HepG2 (cell line): ENCODE results near the gene PRAMEF8. TPM values are rescaled to one million over a fixed set of nuclear protein-coding genes. Genes with fewer than 3 reads are reported as not detected.
"Not testable (repeated sequence)": the region's sequence is repeated elsewhere in the genome, so short reads cannot be mapped to it uniquely, and the experiment has no call there.

Experiments used
- ATAC-seq: fragments of 200-7000 bp; cut with Tn5 transposase; 3 replicates; pipeline ENCODE4 v1.9.1; 2020; ENCODE audit warnings: mild to moderate bottlenecking, moderate library complexity
- BruUV-seq: library from RNA; stranded (reverse); fragments of 400-500 nt; replicated peaks from 2 replicates; lab custom pipeline; 2021; lab: Mats Ljungman, UMichigan
- CTCF ChIA-PET: fragments of 300-600 bp; formaldehyde crosslinking; extraction: SDS; loops from one replicate; lab custom pipeline; 2021; ENCODE audit warnings: low total read pairs, inconsistent platforms, low intra/inter-chr PET ratio; lab: Yijun Ruan, JAX
- POLR2A ChIA-PET: fragments of 350-600 bp; sonication (Branson Sonifier 250); formaldehyde crosslinking; loops from one replicate; lab custom pipeline; 2020; ENCODE audit warnings: antibody characterized with exemption, inconsistent platforms; lab: Yijun Ruan, JAX
- DNase-seq: peaks from one replicate; pipeline ENCODE4 v3.0.0-alpha.2; 2015; ENCODE audit warnings: low spot score
- FAIRE-seq: peaks from 3 replicates; lab custom pipeline; 2011; peaks lifted over from hg19 to GRCh38; lab: Jason Lieb, UNC
- H2AFZ ChIP-seq: one replicate; pipeline ENCODE4 v1.6.1; 2011; ENCODE audit warnings: low read length, inconsistent platforms
- H3K27ac ChIP-seq: fragments of 300-600 bp; 3 replicates; pipeline ENCODE4 v1.8.0; 2011; ENCODE audit warnings: mixed run types, mild to moderate bottlenecking, mixed read lengths, low read length, inconsistent platforms; ENCODE audit not compliant: insufficient read depth; ENCODE audit errors: extremely low read length
- H3K27me3 ChIP-seq, 2 experiments: fragments of 200-600 bp in 1 of 2; 2 replicates in 1 of 2; 3 replicates in 1 of 2; pipeline versions ENCODE4 v1.6.0 to v1.8.0; 2011; ENCODE audit warnings: low read length in 2 of 2, mild to moderate bottlenecking in 2 of 2, moderate library complexity in 2 of 2, inconsistent platforms in 1 of 2; ENCODE audit not compliant: insufficient read depth in 2 of 2, control insufficient read depth in 1 of 2
- H3K36me3 ChIP-seq, 2 experiments: fragments of 200-600 bp in 1 of 2; replicated peaks in 1 of 2; 2 replicates in 1 of 2; 3 replicates in 1 of 2; pipeline versions ENCODE4 v1.5.1 to v1.8.0; 2011; ENCODE audit warnings: low read length in 2 of 2, inconsistent platforms in 1 of 2; ENCODE audit not compliant: insufficient read depth in 2 of 2, control insufficient read depth in 1 of 2
- H3K4me1 ChIP-seq: 2 replicates; pipeline ENCODE4 v1.5.1; 2012; ENCODE audit warnings: low read length, inconsistent platforms; ENCODE audit not compliant: insufficient read depth
- H3K4me2 ChIP-seq: 2 replicates; pipeline ENCODE4 v1.6.0; 2011; ENCODE audit warnings: low read depth, low read length, inconsistent platforms
- H3K4me3 ChIP-seq, 3 experiments: fragments of 200-600 bp in 1 of 3; sonication (generic), shearing (Covaris generic) in 1 of 3; replicated peaks in 1 of 3; 2 replicates each; pipeline ENCODE4 v1.5.1; 2011 to 2016; ENCODE audit warnings: low read length in 3 of 3, inconsistent platforms in 2 of 3, low read depth in 2 of 3, mild to moderate bottlenecking in 2 of 3, control low read depth in 1 of 3, mixed read lengths in 1 of 3; ENCODE audit not compliant: insufficient read depth in 1 of 3
- H3K79me2 ChIP-seq: one replicate; pipeline ENCODE4 v1.6.1; 2011; ENCODE audit warnings: low read length, inconsistent platforms; ENCODE audit not compliant: insufficient read depth
- H3K9ac ChIP-seq: 2 replicates; pipeline ENCODE4 v1.6.0; 2011; ENCODE audit warnings: mild to moderate bottlenecking, low read depth, low read length, inconsistent platforms; ENCODE audit not compliant: insufficient read depth
- H3K9me3 ChIP-seq: 2 replicates; pipeline ENCODE4 v1.5.1; 2012; ENCODE audit warnings: mild to moderate bottlenecking, low read length
- H4K20me1 ChIP-seq: 2 replicates; pipeline ENCODE4 v1.6.0; 2011; ENCODE audit warnings: inconsistent platforms, mild to moderate bottlenecking, low read length, moderate library complexity; ENCODE audit not compliant: insufficient read depth
- whole genome bisulfite sequencing: methylation state at CpG from one replicate; pipeline ENCODE4 v1.1.6; 2017; ENCODE audit warnings: low lambda C conversion rate; 5-methylcytosine and 5-hydroxymethylcytosine counted together
- in situ Hi-C: cut with HindIII; loops from 2 replicates; pipeline ENCODE4 v1.10.0; 2017; ENCODE audit warnings: low pct_unique_long_range_greater_than_20kb; ENCODE audit not compliant: extremely low pct_ligation_motif_present
- intact Hi-C: fragments of 100-400 bp; cut with micrococcal nuclease; formaldehyde crosslinking; loops from one replicate; pipeline ENCODE4 v1.10.0; 2022; ENCODE audit not compliant: unreplicated experiment
- polyA plus RNA-seq, 8 experiments: library from polyadenylated mRNA; depleted of rRNA in 3 of 8; stranded (reverse) in 7 of 8; unstranded in 1 of 8; fragments of >200 nt; fragmentation: Illumina TruSeq in 4 of 8; extraction: Trizol in 4 of 8; gene quantifications; 2 replicates each; pipeline versions ENCODE4 v1.2.1 to v1.2.3, GENCODE V29; 2011 to 2016; ENCODE audit warnings: low read depth in 4 of 8, missing spikeins in 1 of 8, mixed read lengths in 1 of 8; ENCODE audit not compliant: insufficient read depth in 1 of 8
- total RNA-seq, 5 experiments: library from RNA; depleted of rRNA; stranded (reverse); fragments of >200 nt; fragmentation: Illumina TruSeq; extraction: Trizol; gene quantifications; 2 replicates each; pipeline ENCODE4 v1.2.3, GENCODE V29; 2016; ENCODE audit warnings: low read depth in 1 of 5

PRAMEF8 gene
- total and polyA plus RNA-seq, 2 of the 13 experiments (the other 11 are each of a cell fraction or from before 2014, with no cell fraction given) = not detected

DNA sequence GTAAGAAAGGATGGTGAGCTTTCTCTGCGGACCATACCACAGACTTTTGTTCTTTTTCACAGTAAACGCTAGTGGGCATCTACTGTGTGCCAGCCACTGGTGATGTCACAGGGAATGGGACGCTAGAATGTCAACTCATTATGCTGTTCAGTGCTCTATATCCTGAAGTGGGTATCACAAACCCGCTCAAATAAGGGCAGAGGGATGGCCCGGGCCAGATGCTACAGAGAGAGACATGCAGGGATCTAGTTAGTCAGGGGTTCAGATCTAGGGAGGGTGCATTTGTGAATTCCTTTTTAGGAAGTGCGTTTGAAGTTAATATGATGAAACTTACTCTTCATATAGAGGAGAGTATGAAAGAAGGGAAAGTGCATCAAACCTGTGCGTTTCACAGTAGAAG is 37.8 kb downstream of the PRAMEF8 start:
- H3K27me3 ChIP-seq, CTCF ChIA-PET, POLR2A ChIA-PET, H3K4me2 ChIP-seq, H3K9me3 ChIP-seq, H3K4me1 ChIP-seq, H3K79me2 ChIP-seq, H3K36me3 ChIP-seq, H3K27ac ChIP-seq, intact Hi-C loops, DNase-seq, H3K9ac ChIP-seq, in situ Hi-C loops, BruUV-seq, H2AFZ ChIP-seq, H3K4me3 ChIP-seq, ATAC-seq, H4K20me1 ChIP-seq, FAIRE-seq: not testable (repeated sequence)
- 10% methylated on average over 6 of the region's 7 CpGs for WGBS

DNA sequence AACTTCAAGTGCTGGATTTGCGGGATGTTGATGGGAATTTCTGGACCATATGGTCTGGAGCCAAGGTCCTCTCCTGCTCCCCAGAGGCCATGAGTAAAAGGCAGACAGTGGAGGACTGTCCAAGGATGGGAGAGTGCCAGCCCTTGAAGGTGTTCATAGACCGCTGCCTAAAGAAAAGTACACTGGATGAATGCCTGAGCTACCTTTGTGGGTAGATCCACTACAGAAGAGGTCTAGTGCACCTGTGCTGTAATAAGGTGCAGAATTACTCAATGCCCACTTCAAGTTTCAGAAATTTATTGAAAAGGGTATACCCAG is 38.4 kb downstream of the PRAMEF8 start:
- H2AFZ ChIP-seq, H3K4me2 ChIP-seq, BruUV-seq, H3K4me3 ChIP-seq, H3K36me3 ChIP-seq, H3K79me2 ChIP-seq, DNase-seq, H3K4me1 ChIP-seq, FAIRE-seq, intact Hi-C loops, H3K9me3 ChIP-seq, ATAC-seq, H4K20me1 ChIP-seq, H3K9ac ChIP-seq, CTCF ChIA-PET, in situ Hi-C loops, H3K27ac ChIP-seq, POLR2A ChIA-PET, H3K27me3 ChIP-seq: not testable (repeated sequence)
- WGBS = 15% methylated on average over 2 of the region's 2 CpGs

DNA sequence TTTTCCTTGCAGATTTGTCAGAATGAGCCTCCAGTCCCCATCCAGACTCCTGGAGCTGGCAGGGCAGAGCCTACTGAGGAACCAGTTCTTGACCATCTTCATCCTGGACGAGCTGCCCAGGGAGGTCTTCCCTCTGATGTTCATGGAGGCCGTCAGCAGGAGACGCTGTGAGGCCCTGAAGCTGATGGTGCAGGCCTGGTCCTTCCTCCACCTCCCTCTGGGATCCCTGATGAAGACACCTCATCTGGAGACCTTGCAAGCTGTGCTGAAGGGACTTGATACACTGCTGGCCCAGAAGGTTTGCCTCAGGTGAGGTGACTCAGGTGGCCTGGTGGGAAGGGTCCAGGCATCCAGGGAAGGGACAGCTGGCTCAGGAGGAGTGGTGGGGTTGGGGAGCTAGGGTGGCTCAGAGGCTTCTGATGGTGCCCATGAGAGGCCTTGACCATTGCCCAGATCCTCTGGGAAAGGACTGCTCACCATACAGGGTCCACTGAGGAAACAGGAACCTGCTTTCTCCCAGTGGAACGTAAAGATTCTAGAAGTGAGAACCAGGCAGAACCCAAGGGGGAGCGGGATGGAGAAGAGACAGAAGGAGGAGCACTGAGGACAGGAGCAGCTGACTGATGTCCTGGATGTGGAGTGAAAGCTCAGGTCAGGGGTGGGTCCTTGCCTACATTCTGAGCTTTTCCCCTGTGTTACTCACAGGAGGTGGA is 38.9 kb downstream of the PRAMEF8 start:
- H3K4me3 ChIP-seq, H3K9ac ChIP-seq, in situ Hi-C loops, H2AFZ ChIP-seq, H3K36me3 ChIP-seq, H4K20me1 ChIP-seq, H3K4me1 ChIP-seq, H3K27ac ChIP-seq, DNase-seq, CTCF ChIA-PET, H3K79me2 ChIP-seq, H3K27me3 ChIP-seq, H3K9me3 ChIP-seq, POLR2A ChIA-PET, ATAC-seq, intact Hi-C loops, FAIRE-seq, H3K4me2 ChIP-seq, BruUV-seq: not testable (repeated sequence)
- 0% methylated on average over 5 of the region's 5 CpGs for WGBS

DNA sequence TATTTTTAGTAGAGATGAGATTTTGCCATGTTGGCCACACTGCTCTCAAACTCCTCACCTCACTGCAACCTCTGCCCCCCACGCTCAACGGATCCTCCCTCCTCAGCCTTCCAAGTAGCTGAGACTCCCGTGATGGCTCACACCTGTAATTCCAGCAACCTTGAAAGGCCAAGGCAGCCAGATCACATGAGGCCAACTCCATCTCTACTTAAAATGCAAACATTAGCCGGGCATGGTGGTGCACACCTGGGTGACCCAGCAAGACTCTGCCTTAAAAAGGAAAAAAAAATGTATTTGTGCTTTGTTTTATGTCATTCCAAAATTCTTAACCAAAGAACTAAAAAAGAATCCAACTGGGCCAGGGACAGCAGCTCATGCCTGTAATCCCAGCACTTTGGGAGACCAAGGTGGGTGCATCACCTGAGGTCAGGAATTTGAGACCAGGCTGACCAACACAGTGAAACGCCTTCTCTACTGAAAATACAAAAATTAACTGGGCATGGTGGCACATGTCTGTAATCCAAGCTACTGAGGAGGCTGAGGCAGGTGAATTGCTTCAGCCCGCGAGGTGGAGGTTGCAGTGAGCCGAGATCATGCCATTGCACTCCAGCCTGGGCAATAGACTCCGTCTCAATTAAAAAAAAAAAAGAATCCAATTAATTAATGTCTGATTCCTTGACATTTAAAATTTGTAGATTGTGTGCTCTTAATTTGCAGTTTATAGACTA is 41.2 kb downstream of the PRAMEF8 start:
- H3K9ac ChIP-seq, H3K4me3 ChIP-seq, H3K27me3 ChIP-seq, BruUV-seq, DNase-seq, H3K4me1 ChIP-seq, POLR2A ChIA-PET, CTCF ChIA-PET, H3K27ac ChIP-seq, H3K79me2 ChIP-seq, in situ Hi-C loops, H3K9me3 ChIP-seq, H2AFZ ChIP-seq, H3K36me3 ChIP-seq, ATAC-seq, FAIRE-seq, H3K4me2 ChIP-seq, intact Hi-C loops, H4K20me1 ChIP-seq: not testable (repeated sequence)
- 20% methylated on average over 9 of the region's 9 CpGs for WGBS
